ENCODE data around the gene ZNF76.

GRCh38 chr6:35293681-35294080 is 34.1 kb downstream of the ZNF76 start:
- TF ChIP-seq CTCF (IDR thresholded peaks at IDR 0.05) = no peak
- TF ChIP-seq EP300 (IDR thresholded peaks at IDR 0.05) = no peak
- TF ChIP-seq POLR2A (IDR thresholded peaks at IDR 0.05) = no peak
- TF ChIP-seq POLR2AphosphoS5 (IDR thresholded peaks at IDR 0.05) = no peak

Data from suprapubic skin (tissue), 4 donors.